OCI-LY7 (cell line): ENCODE results near the gene RBM38. TPM values are rescaled to one million over a fixed set of nuclear protein-coding genes. Genes with fewer than 3 reads are reported as not detected.

Experiments used
- Bru-seq: library from RNA; stranded (reverse); fragments of 400-500 nt; gene quantifications from one replicate; lab custom pipeline; 2021; lab: Mats Ljungman, UMichigan
- BruChase-seq, 2 experiments: library from RNA; stranded (reverse); fragments of 400-500 nt; gene quantifications; one replicate each; lab custom pipeline; 2021; lab: Mats Ljungman, UMichigan
- BruUV-seq: library from RNA; stranded (reverse); fragments of 400-500 nt; replicated peaks from 2 replicates; lab custom pipeline; 2021; lab: Mats Ljungman, UMichigan
- CTCF ChIA-PET: fragments of 300-600 bp; sonication (Branson Sonifier 250); formaldehyde crosslinking; loops from one replicate; lab custom pipeline; 2022; ENCODE audit warnings: antibody characterized with exemption; ENCODE audit not compliant: unreplicated experiment; lab: Charles Lee
- POLR2A ChIA-PET: fragments of 300-600 bp; sonication (Branson Sonifier 250); formaldehyde crosslinking; loops from one replicate; lab custom pipeline; 2022; ENCODE audit warnings: antibody characterized with exemption; lab: Charles Lee
- DNase-seq: peaks from one replicate; pipeline ENCODE4 v3.0.0-alpha.2; 2015; ENCODE audit warnings: low spot score
- H2AFZ ChIP-seq: fragments of 200-600 bp; sonication (generic), shearing (Covaris generic); 2 replicates; pipeline ENCODE4 v1.6.1; 2014; ENCODE audit warnings: mild to moderate bottlenecking, antibody characterized with exemption, low read length, moderate library complexity
- H3K27ac ChIP-seq: fragments of 200-600 bp; sonication (generic); 2 replicates; pipeline ENCODE4 v1.5.1; 2014; ENCODE audit warnings: mixed run types, low read depth, mild to moderate bottlenecking, moderate library complexity, low read length, inconsistent platforms; ENCODE audit not compliant: poor library complexity, severe bottlenecking
- H3K36me3 ChIP-seq: fragments of 200-600 bp; sonication (generic); 2 replicates; pipeline ENCODE4 v1.6.1; 2014; ENCODE audit warnings: mild to moderate bottlenecking, antibody characterized with exemption, low read length, moderate library complexity, mixed read lengths; ENCODE audit not compliant: insufficient read depth
- H3K4me1 ChIP-seq: fragments of 200-600 bp; sonication (generic); 2 replicates; pipeline ENCODE4 v1.5.1; 2014; ENCODE audit warnings: mild to moderate bottlenecking, low read length; ENCODE audit not compliant: insufficient read depth, poor library complexity, severe bottlenecking
- H3K4me2 ChIP-seq: fragments of 200-600 bp; sonication (generic); 2 replicates; pipeline ENCODE4 v1.6.1; 2014; ENCODE audit warnings: mild to moderate bottlenecking, low read length
- H3K4me3 ChIP-seq: fragments of 200-600 bp; sonication (generic); 2 replicates; pipeline ENCODE4 v1.5.1; 2014; ENCODE audit warnings: mild to moderate bottlenecking, low read depth, low read length; ENCODE audit not compliant: poor library complexity, severe bottlenecking
- H3K79me2 ChIP-seq: fragments of 200-600 bp; sonication (generic); 2 replicates; pipeline ENCODE4 v1.6.1; 2016; ENCODE audit warnings: low read depth, mild to moderate bottlenecking, low read length, moderate library complexity, mixed read lengths; ENCODE audit not compliant: insufficient read depth
- H3K9me2 ChIP-seq: fragments of 200-600 bp; sonication (generic); 2 replicates; pipeline ENCODE4 v1.6.1; 2016; ENCODE audit warnings: mild to moderate bottlenecking, low read length, mixed read lengths; ENCODE audit not compliant: insufficient read depth
- H3K9me3 ChIP-seq: fragments of 200-600 bp; sonication (generic); 2 replicates; pipeline ENCODE4 v1.6.1; 2014; ENCODE audit warnings: mild to moderate bottlenecking, mixed run types, low read length, mixed read lengths
- H4K20me1 ChIP-seq: fragments of 200-600 bp; sonication (generic); 2 replicates; pipeline ENCODE4 v1.6.1; 2014; ENCODE audit warnings: mild to moderate bottlenecking, antibody characterized with exemption, low read length, moderate library complexity, mixed read lengths; ENCODE audit not compliant: insufficient read depth
- EZH2phosphoT487 ChIP-seq: fragments of 200-600 bp; sonication (generic); IDR thresholded peaks from 2 replicates; pipeline ENCODE4 v1.6.1; 2018; ENCODE audit warnings: low read depth, borderline replicate concordance, mild to moderate bottlenecking, mixed run types, antibody characterized with exemption, low read length, moderate library complexity, mixed read lengths
- intact Hi-C: fragments of 100-400 bp; cut with micrococcal nuclease; formaldehyde crosslinking; loops from one replicate; pipeline ENCODE4 v1.10.0; 2022; ENCODE audit not compliant: unreplicated experiment
- long read RNA-seq: library from polyadenylated mRNA; stranded (forward); transcript quantifications from one replicate; pipeline ENCODE4 v2.0.0, GENCODE V29; 2022
- total RNA-seq, 2 experiments: library from RNA; depleted of rRNA in 1 of 2; stranded (reverse); fragments of >200 nt in 1 of 2; shearing (Covaris generic) in 1 of 2; gene quantifications; 2 replicates each; pipeline ENCODE4 v1.2.3, GENCODE V29; 2014 to 2022
- TF ChIP-seq, protein P1 (sequence below): fragments of 200-600 bp; sonication (generic); conservative IDR thresholded peaks from 2 replicates; pipeline ENCODE4 v1.5.1; 2014; ENCODE audit warnings: mild to moderate bottlenecking, antibody characterized with exemption, low read length, moderate library complexity, mixed read lengths

The RBM38 gene
- total RNA-seq (2014; rRNA removed; shearing (Covaris generic)) (136 and 174 TPM in 2 replicates), total RNA-seq (2022) (119 and 128 TPM in 2 replicates), Bru-seq, nascent RNA (percentile 86 among the genes with signal in this experiment), BruChase-seq, experiment 1, labeled RNA remaining after a 6-hour chase (percentile 91 among the genes with signal in this experiment), BruChase-seq, experiment 2, labeled RNA remaining after a 2-hour chase (percentile 93 among the genes with signal in this experiment)
- long read RNA-seq, transcript RBM38-205 (3 exons, 686 nt) = minor isoform, 19 of 467 reads
- long read RNA-seq, transcript RBM38-203 (4 exons, 2,382 nt) = major isoform, 145 of 467 reads
- long read RNA-seq, partial matches to known transcripts = 279 of 467 reads
- long read RNA-seq, other reads (novel, unspliced or antisense) = 19 of 467 reads

DNA sequence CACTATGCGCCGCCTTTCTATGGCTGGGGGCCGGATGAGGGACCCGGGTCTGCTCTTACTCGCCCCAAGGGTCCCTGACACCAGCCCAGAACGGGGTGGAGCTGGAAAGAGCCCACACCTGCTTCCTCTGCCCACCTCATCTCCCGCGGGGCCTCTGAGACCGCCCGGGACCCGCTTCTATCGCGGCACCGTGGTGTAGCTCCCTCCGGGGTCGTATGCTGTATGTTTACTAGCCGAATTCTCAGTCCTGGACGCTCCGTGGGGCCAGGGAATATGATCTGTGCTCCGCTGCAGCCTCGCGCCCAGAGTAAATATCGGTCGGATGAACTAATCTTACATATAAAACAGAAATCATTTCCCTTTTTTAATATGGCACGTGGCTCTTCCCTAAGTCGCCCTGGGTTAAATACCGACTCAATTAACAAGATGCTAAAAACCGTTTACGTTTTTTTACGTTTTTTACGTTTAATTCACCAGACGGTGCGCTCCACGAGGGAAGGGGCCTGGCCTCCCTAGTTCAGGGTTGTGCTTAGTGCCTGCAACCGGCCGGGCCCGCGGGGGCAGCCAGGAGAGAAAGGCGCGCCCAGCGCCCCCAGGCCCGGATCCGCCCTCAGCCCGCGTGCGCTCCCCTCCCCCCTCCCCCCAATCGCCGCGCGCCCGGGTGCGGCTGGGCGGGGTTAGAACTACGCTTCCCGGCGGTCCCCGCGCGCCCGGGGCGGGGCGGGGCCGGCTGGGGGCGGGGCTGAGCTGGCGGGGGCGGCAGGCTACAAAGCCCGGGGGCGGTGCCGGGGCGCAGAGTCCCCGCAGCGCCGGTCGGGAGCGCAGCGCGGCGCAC lies at the start of gene RBM38:
Gene RBM38 (plus strand): TSS at position 793 of the 835 bp plus-strand sequence. CDS start 186 bp downstream, outside the sequence.
- no peaks in the 10 kb centered on the region for H3K9me2 ChIP-seq
- intact Hi-C loops = loop anchor here (2.0 to 10.0 kb wide), 5 partner anchors 44 to 1774 kb away; partner anchors contain the start of gene ZNF831
- no peaks in the 10 kb centered on the region for H3K9me3 ChIP-seq
- H3K27ac ChIP-seq = peak within 1 kb of the TSS; percentile 97
- H3K4me1 ChIP-seq = peaks cover 58% of the 10 kb centered on the region
- DNase-seq = peak; percentile 94
- peak within 1 kb of the TSS; percentile 95 for H3K4me2 ChIP-seq
- POLR2A ChIA-PET = interaction anchor here (0.6 to 4.2 kb wide), 19 partner anchors 8 to 1777 kb away, joined by 3 to 21 read pairs (median 6); no protein-coding TSS in a partner anchor
- no peak for TF ChIP-seq EZH2phosphoT487
- TF ChIP-seq, protein P1, sequence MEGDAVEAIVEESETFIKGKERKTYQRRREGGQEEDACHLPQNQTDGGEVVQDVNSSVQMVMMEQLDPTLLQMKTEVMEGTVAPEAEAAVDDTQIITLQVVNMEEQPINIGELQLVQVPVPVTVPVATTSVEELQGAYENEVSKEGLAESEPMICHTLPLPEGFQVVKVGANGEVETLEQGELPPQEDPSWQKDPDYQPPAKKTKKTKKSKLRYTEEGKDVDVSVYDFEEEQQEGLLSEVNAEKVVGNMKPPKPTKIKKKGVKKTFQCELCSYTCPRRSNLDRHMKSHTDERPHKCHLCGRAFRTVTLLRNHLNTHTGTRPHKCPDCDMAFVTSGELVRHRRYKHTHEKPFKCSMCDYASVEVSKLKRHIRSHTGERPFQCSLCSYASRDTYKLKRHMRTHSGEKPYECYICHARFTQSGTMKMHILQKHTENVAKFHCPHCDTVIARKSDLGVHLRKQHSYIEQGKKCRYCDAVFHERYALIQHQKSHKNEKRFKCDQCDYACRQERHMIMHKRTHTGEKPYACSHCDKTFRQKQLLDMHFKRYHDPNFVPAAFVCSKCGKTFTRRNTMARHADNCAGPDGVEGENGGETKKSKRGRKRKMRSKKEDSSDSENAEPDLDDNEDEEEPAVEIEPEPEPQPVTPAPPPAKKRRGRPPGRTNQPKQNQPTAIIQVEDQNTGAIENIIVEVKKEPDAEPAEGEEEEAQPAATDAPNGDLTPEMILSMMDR = no peak
- H3K79me2 ChIP-seq = peaks cover 40% of the 10 kb centered on the region
- H3K4me3 ChIP-seq = peak within 1 kb of the TSS; percentile 99
- H4K20me1 ChIP-seq = peaks cover 22% of the 10 kb centered on the region
- peak within 1 kb of the TSS; percentile 37; the same call in 1 of the 2 replicates for H2AFZ ChIP-seq
- H3K36me3 ChIP-seq = peaks cover 39% of the 10 kb centered on the region
- TSS peak; percentile 92 for BruUV-seq
- CTCF ChIA-PET = interaction anchor here (0.7 to 1.4 kb wide), 6 partner anchors 8 to 88 kb away, joined by 3 to 10 read pairs (median 4); no protein-coding TSS in a partner anchor

DNA sequence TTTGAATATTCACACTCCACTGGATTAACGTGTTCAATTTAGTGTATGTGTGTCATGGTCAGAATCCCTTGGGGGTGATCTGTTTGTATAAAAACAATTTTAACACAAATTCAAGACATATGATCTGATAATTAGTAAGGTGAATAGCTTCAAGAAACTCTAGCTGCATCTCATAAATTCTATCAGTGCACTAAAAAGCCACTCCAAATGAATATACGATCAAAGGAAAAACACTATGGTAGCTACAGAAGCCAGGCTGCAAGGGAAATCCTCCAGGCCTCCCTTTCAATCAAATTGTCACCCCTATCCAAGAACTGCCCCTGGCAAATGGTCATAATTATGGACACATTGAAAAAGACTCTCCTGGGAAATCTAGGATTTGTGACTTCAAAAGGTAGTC lies 49.5 kb upstream of the RBM38 start:
- Histone ChIP-seq H3K4me3 (no peak overlapping the region), H3K9me3 (no peaks in the 10 kb centered on the region), H3K4me2 (no peak overlapping the region), H4K20me1 (no peaks in the 10 kb centered on the region), H3K9me2 (no peaks in the 10 kb centered on the region), H3K27ac (no peak overlapping the region), H2AFZ (no peak overlapping the region), H3K79me2 (no peaks in the 10 kb centered on the region), H3K4me1 (no peaks in the 10 kb centered on the region), H3K36me3 (no peaks in the 10 kb centered on the region)
- intact Hi-C loops = no loop called here
- CTCF ChIA-PET = no interaction called here
- POLR2A ChIA-PET = no interaction called here
- no peak for DNase-seq
- BruUV-seq = no TSS peak
- no peak for TF ChIP-seq EZH2phosphoT487
- TF ChIP-seq, protein P1 = no peak
